Body of pancreas (tissue), 4 donors: Measurements from ENCODE around the gene UBE2Q1. TPM values are rescaled to one million over a fixed set of nuclear protein-coding genes. Genes with fewer than 3 reads are reported as not detected.

Source experiments
- ATAC-seq: fragments of 150-250 bp; one replicate; pipeline ENCODE4 v1.9.1; 2016
- DNase-seq, 4 donors: peaks; one replicate each; pipeline ENCODE4 v3.0.0-alpha.2; 2019
- H3K27ac ChIP-seq, 4 donors: fragments of 200-600 bp; sonication (generic); 1 replicate in 3 of 4; 2 replicates in 1 of 4; pipeline versions ENCODE4 v1.5.1 to v1.6.1; 2016 to 2019; ENCODE audit warnings: mild to moderate bottlenecking in 1 of 4, mixed read lengths in 1 of 4, moderate library complexity in 1 of 4
- H3K27me3 ChIP-seq, 2 donors: fragments of 200-600 bp; sonication (generic); one replicate each; pipeline ENCODE4 v1.6.0; 2016; ENCODE audit warnings: mild to moderate bottlenecking in 1 of 2
- H3K36me3 ChIP-seq, 2 donors: fragments of 200-600 bp; sonication (generic); replicated peaks in 1 of 2; 2 replicates each; pipeline ENCODE4 v1.5.1; 2016; ENCODE audit warnings: low read depth in 2 of 2; ENCODE audit not compliant: insufficient read depth in 1 of 2
- H3K4me1 ChIP-seq: fragments of 200-600 bp; sonication (generic); one replicate; pipeline ENCODE4 v1.6.0; 2016
- H3K4me3 ChIP-seq, 2 donors: fragments of 200-600 bp; sonication (generic); 1 replicate in 1 of 2; 2 replicates in 1 of 2; pipeline ENCODE4 v1.5.1; 2016 to 2019
- H3K9me3 ChIP-seq, 3 donors: fragments of 200-600 bp; sonication (generic); 1 replicate in 2 of 3; 2 replicates in 1 of 3; pipeline ENCODE4 v1.5.1; 2016
- POLR2A ChIP-seq, 3 donors: fragments of 450-650 bp; IDR thresholded peaks; one replicate each; pipeline ENCODE4 v1.6.1; 2016; ENCODE audit warnings: antibody characterized with exemption in 3 of 3, mild to moderate bottlenecking in 2 of 3
- WGBS, 2 donors: methylation state at CpG; one replicate each; pipeline ENCODE4 v1.1.5; 2017; 5-methylcytosine and 5-hydroxymethylcytosine counted together
- intact Hi-C: fragments of 100-400 bp; cut with DNase I; formaldehyde crosslinking; loops from one replicate; pipeline ENCODE4 v1.15.1; 2023
- total RNA-seq, 2 donors: library from RNA; depleted of rRNA; stranded (reverse); fragments of >200 nt; gene quantifications; one replicate each; pipeline ENCODE4 v1.1.0, GENCODE V29; 2016
- TF ChIP-seq, protein P1 (sequence below), 7 experiments: fragments of 450-650 bp in 4 of 7; fragments of 200-600 bp in 3 of 7; sonication (generic) in 3 of 7; IDR thresholded peaks; one replicate each; pipeline ENCODE4 v1.5.1; 2016 to 2019; ENCODE audit warnings: antibody characterized with exemption in 7 of 7

The UBE2Q1 gene
- total RNA-seq, 2 donors from 2014 or later = 19.8 to 25.7 TPM

DNA sequence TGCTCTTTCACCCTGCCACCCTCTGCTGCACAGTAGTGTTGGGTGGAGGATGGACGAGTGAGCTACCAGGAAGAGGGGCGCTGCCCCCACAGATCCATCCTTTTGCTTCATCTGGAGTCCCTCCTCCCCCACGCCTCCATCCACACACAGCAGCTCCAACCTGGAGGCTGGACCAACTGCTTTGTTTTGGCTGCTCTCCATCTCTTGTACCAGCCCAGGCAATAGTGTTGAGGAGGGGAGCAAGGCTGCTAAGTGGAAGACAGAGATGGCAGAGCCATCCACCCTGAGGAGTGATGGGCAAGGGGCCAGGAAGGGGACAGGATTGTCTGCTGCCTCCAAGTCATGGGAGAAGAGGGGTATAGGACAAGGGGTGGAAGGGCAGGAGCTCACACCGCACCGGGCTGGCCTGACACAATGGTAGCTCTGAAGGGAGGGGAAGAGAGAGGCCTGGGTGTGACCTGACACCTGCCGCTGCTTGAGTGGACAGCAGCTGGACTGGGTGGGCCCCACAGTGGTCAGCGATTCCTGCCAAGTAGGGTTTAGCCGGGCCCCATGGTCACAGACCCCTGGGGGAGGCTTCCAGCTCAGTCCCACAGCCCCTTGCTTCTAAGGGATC lies 17.6 kb upstream of the UBE2Q1 start:
- WGBS, 2 donors = 60 to 72% methylated on average over 6 to 8 of the region's 8 CpGs
- H3K4me1 ChIP-seq = no peaks in the 10 kb centered on the region
- H3K27me3 ChIP-seq = no peaks in the 10 kb centered on the region
- no peak overlapping the region for H3K4me3 ChIP-seq
- H3K27ac ChIP-seq = no peak overlapping the region
- no peak for DNase-seq
- intact Hi-C loops = no loop called here
- TF ChIP-seq POLR2A (IDR thresholded peaks at IDR 0.05) = no peak
- TF ChIP-seq, protein P1, sequence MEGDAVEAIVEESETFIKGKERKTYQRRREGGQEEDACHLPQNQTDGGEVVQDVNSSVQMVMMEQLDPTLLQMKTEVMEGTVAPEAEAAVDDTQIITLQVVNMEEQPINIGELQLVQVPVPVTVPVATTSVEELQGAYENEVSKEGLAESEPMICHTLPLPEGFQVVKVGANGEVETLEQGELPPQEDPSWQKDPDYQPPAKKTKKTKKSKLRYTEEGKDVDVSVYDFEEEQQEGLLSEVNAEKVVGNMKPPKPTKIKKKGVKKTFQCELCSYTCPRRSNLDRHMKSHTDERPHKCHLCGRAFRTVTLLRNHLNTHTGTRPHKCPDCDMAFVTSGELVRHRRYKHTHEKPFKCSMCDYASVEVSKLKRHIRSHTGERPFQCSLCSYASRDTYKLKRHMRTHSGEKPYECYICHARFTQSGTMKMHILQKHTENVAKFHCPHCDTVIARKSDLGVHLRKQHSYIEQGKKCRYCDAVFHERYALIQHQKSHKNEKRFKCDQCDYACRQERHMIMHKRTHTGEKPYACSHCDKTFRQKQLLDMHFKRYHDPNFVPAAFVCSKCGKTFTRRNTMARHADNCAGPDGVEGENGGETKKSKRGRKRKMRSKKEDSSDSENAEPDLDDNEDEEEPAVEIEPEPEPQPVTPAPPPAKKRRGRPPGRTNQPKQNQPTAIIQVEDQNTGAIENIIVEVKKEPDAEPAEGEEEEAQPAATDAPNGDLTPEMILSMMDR (IDR thresholded peaks at IDR 0.05) = no peak
- ATAC-seq = no peak
- H3K9me3 ChIP-seq = no peaks in the 10 kb centered on the region
- H3K36me3 ChIP-seq = peaks cover 0 to 8% of the 10 kb centered on the region in 2 donors

GRCh38 chr1:154575147-154575927 lies 16.9 kb upstream of the UBE2Q1 start:
- H3K4me3 ChIP-seq = no peak overlapping the region
- no peak for ATAC-seq
- intact Hi-C loops = no loop called here

GRCh38 chr1:154574716-154575115 lies 16.3 kb upstream of the UBE2Q1 start:
- TF ChIP-seq, protein P1 (IDR thresholded peaks at IDR 0.05) = no peak
- TF ChIP-seq POLR2A (IDR thresholded peaks at IDR 0.05) = no peak

More at GRCh38 chr1:154575147-154575927, 16.9 kb upstream of the UBE2Q1 start:
- Histone ChIP-seq H3K9me3 (no peaks in the 10 kb centered on the region), H3K27me3 (no peaks in the 10 kb centered on the region), H3K36me3 (peaks cover 0 to 6% of the 10 kb centered on the region in 2 donors), H3K4me1 (no peaks in the 10 kb centered on the region), H3K27ac (no peak overlapping the region)
- 64 to 67% methylated on average over 10 of the region's 10 CpGs for WGBS, 2 donors
- TF ChIP-seq, protein P1 (IDR thresholded peaks at IDR 0.05) = no peak
- TF ChIP-seq POLR2A (IDR thresholded peaks at IDR 0.05) = no peak
- no peak for DNase-seq

DNA sequence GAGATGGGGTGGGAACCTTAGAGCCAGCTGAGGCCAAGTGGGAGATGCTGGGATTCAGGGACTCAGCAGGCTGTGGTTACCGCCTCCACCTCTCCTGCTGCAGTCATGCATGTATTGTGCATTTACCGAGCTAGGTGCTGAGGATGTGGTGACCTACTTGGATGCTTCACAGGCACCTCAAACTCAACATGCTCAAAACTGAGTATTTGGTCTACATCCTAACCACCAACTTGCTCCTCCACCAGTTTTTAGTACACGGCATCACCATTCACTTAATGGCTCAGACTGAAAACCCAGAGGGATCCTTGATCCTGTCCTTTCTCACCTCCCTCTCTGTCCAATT lies 14.7 kb upstream of the UBE2Q1 start:
- intact Hi-C loops = no loop called here
- no peak overlapping the region for H3K4me3 ChIP-seq
- no peaks in the 10 kb centered on the region for H3K27me3 ChIP-seq
- ATAC-seq (no peak), DNase-seq (no peak)
- TF ChIP-seq POLR2A (IDR thresholded peaks at IDR 0.05) = no peak
- TF ChIP-seq, protein P1 (IDR thresholded peaks at IDR 0.05) = no peak
- H3K36me3 ChIP-seq = no peaks in the 10 kb centered on the region
- H3K27ac ChIP-seq = no peak overlapping the region
- peaks cover 2% of the 10 kb centered on the region for H3K4me1 ChIP-seq
- H3K9me3 ChIP-seq = no peaks in the 10 kb centered on the region
- WGBS, 2 donors = 75 to 79% methylated on average over 3 of the region's 3 CpGs

More at GRCh38 chr1:154574716-154575115, 16.3 kb upstream of the UBE2Q1 start:
- Histone ChIP-seq H3K27ac (no peak overlapping the region), H3K36me3 (peaks cover 0 to 3% of the 10 kb centered on the region in 2 donors), H3K9me3 (no peaks in the 10 kb centered on the region), H3K4me3 (no peak overlapping the region), H3K4me1 (no peaks in the 10 kb centered on the region), H3K27me3 (no peaks in the 10 kb centered on the region)
- intact Hi-C loops = no loop called here
- no peak for DNase-seq
- WGBS, 2 donors = 7 to 12% methylated on average over 7 of the region's 7 CpGs
- ATAC-seq = no peak
